ENCODE data around the gene ATF3. TPM values are rescaled to one million over a fixed set of nuclear protein-coding genes. Genes with fewer than 3 reads are reported as not detected.

ATF3 gene
- total RNA-seq, 1 donor: 5.2 TPM

- peak; percentile 94 for DNase-seq (ENCODE audit: low read depth)
- TF ChIP-seq, protein P1, sequence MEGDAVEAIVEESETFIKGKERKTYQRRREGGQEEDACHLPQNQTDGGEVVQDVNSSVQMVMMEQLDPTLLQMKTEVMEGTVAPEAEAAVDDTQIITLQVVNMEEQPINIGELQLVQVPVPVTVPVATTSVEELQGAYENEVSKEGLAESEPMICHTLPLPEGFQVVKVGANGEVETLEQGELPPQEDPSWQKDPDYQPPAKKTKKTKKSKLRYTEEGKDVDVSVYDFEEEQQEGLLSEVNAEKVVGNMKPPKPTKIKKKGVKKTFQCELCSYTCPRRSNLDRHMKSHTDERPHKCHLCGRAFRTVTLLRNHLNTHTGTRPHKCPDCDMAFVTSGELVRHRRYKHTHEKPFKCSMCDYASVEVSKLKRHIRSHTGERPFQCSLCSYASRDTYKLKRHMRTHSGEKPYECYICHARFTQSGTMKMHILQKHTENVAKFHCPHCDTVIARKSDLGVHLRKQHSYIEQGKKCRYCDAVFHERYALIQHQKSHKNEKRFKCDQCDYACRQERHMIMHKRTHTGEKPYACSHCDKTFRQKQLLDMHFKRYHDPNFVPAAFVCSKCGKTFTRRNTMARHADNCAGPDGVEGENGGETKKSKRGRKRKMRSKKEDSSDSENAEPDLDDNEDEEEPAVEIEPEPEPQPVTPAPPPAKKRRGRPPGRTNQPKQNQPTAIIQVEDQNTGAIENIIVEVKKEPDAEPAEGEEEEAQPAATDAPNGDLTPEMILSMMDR (IDR thresholded peaks at IDR 0.05; ENCODE audit: insufficient read depth, low read length): no peak
These were observed 58.9 kb downstream of the ATF3 start for GRCh38 chr1:212667223-212668139.

DNA sequence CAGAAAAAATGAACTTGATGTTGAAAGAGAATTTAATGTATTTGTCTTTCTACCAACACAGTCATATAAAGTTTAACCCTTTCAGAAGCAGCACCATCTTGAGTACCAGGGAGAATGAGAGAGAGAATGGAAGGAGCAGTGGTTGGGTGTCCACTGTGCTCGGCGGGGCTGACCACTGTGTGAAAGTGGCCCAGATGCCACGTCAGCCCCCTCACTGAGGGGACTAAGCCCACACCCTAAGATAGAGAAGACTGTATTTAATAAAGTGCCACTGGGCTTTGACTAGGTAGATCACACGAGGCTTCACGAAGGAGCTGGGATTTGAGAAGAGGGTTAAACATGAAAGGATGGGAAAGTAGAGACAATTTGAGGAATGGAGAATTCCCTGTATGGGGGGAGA is 59.9 kb downstream of the ATF3 start:
- no peak for DNase-seq (ENCODE audit: low read depth)
- peak overlapping the region; percentile 41 for H3K4me3 ChIP-seq (ENCODE audit: low read depth, low read length)
- TF ChIP-seq, protein P1 (IDR thresholded peaks at IDR 0.05; ENCODE audit: insufficient read depth, low read length): no peak

More at GRCh38 chr1:212667223-212668139, 58.9 kb downstream of the ATF3 start:
- peak overlapping the region; percentile 41 for H3K4me3 ChIP-seq (ENCODE audit: low read depth, low read length)

GRCh38 chr1:212669102-212669501 is 60.5 kb downstream of the ATF3 start:
- TF ChIP-seq, protein P1 (IDR thresholded peaks at IDR 0.05; ENCODE audit: insufficient read depth, low read length): peak; percentile 8
- DNase-seq (ENCODE audit: low read depth): no peak
- no peak overlapping the region for H3K4me3 ChIP-seq (ENCODE audit: low read depth, low read length)

DNA sequence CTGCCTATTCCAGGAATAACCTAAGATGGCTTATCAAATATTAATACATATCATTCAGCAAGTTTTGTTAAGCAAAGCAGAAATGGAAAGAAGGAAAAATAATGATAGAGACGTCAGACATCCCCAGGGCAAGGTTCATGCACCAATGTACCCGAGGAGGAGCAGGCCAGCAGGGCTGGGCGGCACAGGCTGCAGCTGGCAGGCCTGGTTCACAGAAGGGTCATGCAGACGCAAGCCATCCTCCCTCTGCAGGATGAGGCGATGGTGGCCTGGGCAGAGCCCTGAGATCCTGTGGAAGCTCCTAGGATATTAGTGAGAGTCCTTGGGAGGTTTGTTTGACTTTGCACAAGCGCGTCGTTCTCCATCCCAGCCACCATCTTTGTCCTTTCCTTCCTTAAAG is 61.0 kb downstream of the ATF3 start:
- no peak overlapping the region for H3K4me3 ChIP-seq (ENCODE audit: low read depth, low read length)
- no peak for DNase-seq (ENCODE audit: low read depth)
- TF ChIP-seq, protein P1 (IDR thresholded peaks at IDR 0.05; ENCODE audit: insufficient read depth, low read length): no peak

- no peak overlapping the region for H3K4me3 ChIP-seq (ENCODE audit: low read depth, low read length)
- DNase-seq (ENCODE audit: low read depth): no peak
- TF ChIP-seq, protein P1 (IDR thresholded peaks at IDR 0.05; ENCODE audit: insufficient read depth, low read length): no peak
These were observed 61.7 kb downstream of the ATF3 start for GRCh38 chr1:212670301-212670700.

Other genes starting within 250 kb of the ATF3 start
- gene PACC1, start 193.9 kb upstream of the ATF3 start, total RNA-seq (ENCODE audit: low replicate concordance): 2.7 and 5.1 TPM in 2 replicates
- 38.4 and 43.3 TPM in 2 replicates for gene NENF, start 175.8 kb upstream of the ATF3 start, total RNA-seq (ENCODE audit: low replicate concordance)
- 4.8 TPM in 1 of 2 replicates, not detected in the other for gene BATF3, start 91.1 kb downstream of the ATF3 start, total RNA-seq (ENCODE audit: low replicate concordance)
- 15.9 and 41.1 TPM in 2 replicates for gene NSL1, start 183.0 kb downstream of the ATF3 start, total RNA-seq (ENCODE audit: low replicate concordance)
- 9.2 and 15.0 TPM in 2 replicates for gene TATDN3, start 183.1 kb downstream of the ATF3 start, total RNA-seq (ENCODE audit: low replicate concordance)
- gene SPATA45, start 238.9 kb downstream of the ATF3 start, total RNA-seq (ENCODE audit: low replicate concordance): not detected in 2 replicates
- gene FLVCR1, start 249.5 kb downstream of the ATF3 start, total RNA-seq (ENCODE audit: low replicate concordance): 5.8 and 6.3 TPM in 2 replicates